GM19025 (cell line): ENCODE measurements around the gene ARHGEF17.

ENCODE experiments used
- ATAC-seq: cut with Tn5 transposase; IDR thresholded peaks from one replicate; pipeline ENCODE4 v1.9.1; 2021; ENCODE audit warnings: mild to moderate bottlenecking, low read depth, moderate library complexity; ENCODE audit not compliant: unreplicated experiment

Gene ARHGEF17

DNA sequence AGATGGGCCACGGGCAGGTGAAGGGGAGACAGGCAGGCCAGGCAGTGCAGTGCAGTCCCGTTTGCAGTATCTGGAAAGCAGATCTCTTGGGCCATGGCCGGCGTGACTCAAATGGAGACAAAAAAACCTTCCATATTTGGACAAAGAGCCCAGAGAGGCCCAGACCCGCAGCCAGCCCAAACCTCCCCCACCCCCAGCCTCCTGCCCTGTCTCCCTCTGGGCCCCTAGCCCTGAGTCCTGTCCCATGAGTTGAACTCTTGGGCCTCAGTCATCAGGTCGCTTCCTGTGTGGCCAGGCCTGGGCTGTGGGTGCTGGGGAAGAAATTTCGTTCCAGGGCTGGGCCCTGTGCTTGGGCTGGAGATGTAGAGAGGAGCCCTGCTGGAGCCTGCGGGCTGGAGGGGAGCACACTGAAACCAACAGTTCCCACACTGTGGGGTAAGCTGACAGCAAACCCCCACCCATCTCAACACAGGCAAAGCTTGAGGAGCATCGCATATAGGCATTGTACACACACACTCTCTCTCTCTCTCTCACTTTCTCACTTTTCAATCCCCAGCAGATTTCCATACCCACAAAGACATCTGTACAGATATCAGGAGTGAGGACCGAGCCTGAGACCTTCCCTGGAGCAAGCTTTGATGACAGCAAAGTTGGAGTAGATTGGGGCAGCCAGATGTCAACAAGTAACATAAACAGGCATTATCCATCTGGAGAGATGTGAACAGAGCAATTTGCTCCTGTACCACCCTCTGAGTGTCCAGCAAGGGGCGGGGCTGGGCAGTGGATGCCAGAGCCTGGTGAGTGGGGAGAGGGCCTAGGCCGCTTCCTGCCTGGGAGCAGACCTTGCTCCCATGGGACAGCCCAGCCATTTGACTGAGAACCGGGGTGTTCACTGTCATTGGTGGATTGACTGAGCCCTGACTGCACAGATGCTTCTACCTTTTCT, 17.2 kb downstream of the ARHGEF17 start:
- peak; percentile 65 for ATAC-seq

- ATAC-seq = no peak
Observed at GRCh38 chr11:73326929-73327811, 19.1 kb downstream of the ARHGEF17 start.

DNA sequence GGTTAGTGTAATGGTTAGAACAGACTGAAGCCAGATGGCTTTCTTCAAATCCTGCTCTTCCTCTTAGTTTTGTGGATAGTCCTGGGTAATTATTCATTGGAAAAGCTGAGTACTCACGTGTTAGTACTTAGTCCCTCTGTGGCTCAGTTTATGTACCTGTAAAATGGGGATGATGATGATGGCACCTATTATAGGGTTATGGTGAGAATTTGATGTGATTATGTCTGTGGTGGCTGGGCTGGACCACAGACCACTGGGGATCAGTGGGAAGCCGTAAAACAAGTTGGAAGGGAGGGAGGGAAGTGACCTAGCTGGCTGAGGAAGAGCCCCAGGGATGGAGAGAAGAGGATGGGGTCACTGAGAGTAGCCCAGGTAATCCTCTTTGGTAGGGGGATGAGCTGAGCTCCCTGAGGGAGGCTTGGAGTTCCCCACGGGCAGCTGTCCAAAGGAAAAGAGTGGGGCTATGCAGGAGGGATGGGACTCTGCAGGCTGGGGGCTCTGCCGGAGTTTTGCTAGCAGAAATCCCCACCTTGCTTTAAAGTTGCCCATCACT, 19.8 kb downstream of the ARHGEF17 start:
- ATAC-seq = no peak

DNA sequence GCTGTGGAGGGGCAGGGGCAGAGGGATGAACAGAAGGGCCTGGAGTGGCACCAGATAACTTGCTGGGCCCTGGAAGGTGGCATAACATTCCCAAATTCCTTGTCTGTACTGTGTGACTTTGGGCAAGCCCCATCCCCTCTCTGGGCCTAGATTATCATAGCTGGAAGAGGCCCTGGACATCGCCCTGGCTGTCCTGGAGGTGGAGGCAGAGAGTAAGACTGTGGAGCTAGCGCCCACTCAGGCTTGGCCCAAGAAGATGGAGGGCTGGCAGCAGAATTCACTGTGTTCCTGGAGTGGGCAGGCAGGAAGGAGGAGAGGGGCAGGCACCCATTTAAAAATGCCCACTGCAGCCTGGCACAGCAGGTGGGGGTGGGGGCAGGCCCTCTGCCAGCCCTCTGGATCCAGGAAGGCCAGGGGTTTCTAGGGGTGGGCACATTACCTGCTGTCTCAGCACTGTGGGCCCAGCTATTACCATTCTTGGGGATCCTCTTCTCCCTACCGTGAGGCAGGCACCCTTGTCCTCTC, 22.6 kb downstream of the ARHGEF17 start:
- ATAC-seq = no peak

GRCh38 chr11:73331138-73331916, 23.3 kb downstream of the ARHGEF17 start:
- ATAC-seq = no peak

DNA sequence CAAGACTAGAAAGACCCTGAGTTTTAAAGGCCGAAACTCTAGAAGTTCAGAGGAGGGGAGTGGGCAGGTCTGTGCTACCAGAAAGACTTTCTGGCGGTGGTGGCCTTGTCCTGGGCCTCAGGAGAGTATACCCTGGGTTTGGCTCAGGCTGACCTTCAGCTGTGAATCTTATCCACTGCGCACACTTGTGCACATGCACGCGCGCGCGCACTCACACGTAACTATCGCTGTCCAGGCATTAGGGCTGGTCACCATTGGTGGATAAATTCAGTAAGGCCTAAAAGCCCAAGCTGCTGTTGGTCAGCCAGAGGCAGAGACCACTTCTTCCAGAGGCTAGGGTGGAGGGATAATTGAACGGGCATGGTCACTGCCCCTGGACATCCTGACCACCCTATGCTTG, 25.1 kb downstream of the ARHGEF17 start:
- ATAC-seq = no peak

DNA sequence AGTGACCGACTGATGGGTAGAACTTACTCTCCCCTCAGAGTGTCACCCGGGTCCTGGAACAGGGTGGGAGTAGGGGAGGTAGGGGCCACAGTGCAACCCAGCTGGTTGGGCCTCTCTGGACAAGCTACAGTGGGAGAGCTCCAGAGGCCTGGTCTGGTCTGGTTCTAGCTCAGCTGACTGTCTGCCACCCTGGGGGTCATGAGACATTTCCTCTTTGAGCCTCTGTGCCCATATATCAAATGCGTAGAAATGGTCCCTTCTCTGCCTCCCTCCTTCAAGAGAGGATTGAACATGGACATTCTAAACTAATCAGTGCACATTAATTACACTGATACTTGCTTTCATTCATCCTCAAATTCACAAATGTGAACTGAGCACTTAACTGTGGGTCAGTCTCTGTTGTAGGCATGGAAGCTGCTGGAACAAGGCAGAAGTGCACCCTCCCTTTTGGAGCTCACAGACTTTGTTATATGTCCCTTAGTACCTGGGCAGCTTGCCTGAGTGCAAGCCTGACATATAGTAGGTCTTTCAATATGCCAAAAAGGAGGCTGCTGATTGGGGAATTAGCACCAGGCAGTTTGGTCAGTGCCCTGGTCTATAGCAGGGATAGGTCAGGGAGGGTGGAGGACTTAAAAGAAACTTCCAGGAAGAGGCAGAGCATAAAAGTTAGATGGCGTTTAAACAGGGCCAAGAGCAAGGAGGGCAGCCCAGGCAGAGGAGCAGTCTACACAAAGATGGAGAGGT, 25.7 kb downstream of the ARHGEF17 start:
- ATAC-seq = no peak

GRCh38 chr11:73334384-73335203, 26.5 kb downstream of the ARHGEF17 start:
- ATAC-seq = no peak

DNA sequence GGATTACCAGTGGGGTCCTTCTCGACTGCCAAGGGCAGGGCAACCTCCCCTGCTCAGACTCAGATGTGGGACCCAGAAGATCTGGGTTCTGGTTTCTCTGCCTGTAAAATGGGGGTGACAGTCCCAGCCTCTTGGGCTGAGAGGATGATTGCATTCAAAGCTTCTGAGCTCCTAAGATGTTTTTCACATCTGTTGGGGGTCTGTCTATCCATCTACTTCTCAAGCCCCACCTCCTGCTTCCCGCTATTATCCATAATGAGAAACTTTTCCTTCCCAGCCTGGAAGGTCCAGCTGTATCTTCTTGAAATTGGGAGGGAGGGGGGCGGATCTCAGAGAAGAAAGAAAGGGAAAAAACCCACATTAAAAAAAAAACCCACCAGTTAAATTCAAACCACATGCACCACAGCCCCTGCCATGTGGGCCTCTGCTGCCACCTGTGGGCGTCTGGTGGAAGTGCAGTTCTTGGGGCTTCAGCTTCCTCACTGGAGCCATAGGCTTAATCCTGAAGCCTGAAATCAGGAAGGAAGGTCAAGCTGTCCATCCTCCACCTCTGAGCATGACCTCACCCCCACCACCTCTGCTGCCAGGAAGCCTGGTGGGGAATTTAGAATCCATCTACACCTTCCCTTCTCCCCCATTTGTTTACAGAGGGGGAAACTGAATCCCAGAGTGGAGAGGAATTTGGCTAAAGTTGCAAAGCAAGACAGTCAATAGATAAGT, 27.3 kb downstream of the ARHGEF17 start:
- ATAC-seq = no peak

- ATAC-seq = no peak
Observed at GRCh38 chr11:73337846-73338245, 29.8 kb downstream of the ARHGEF17 start.

GRCh38 chr11:73338279-73338678, 30.2 kb downstream of the ARHGEF17 start:
- no peak for ATAC-seq

DNA sequence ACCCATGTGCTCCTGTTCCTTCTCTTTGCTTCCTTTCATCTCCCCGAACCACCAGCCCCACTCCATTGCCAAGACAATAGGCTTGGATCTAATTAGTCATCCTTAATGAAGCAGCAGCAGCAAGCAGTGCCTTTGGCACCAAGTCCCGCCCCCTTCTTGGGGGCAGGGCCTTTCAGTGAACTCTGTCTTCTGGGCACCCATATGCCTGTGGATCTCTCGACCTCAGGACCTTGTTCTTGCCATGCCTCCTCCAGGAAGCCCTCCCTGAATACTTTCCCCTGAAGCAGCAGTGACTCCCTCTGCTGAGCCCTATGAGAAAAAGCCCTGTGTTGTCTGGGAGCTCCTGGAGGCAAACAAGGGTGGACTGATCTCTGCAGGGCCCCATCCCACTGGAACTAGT, 32.1 kb downstream of the ARHGEF17 start:
- no peak for ATAC-seq

- no peak for ATAC-seq
Observed at GRCh38 chr11:73342633-73343032, 34.6 kb downstream of the ARHGEF17 start.

DNA sequence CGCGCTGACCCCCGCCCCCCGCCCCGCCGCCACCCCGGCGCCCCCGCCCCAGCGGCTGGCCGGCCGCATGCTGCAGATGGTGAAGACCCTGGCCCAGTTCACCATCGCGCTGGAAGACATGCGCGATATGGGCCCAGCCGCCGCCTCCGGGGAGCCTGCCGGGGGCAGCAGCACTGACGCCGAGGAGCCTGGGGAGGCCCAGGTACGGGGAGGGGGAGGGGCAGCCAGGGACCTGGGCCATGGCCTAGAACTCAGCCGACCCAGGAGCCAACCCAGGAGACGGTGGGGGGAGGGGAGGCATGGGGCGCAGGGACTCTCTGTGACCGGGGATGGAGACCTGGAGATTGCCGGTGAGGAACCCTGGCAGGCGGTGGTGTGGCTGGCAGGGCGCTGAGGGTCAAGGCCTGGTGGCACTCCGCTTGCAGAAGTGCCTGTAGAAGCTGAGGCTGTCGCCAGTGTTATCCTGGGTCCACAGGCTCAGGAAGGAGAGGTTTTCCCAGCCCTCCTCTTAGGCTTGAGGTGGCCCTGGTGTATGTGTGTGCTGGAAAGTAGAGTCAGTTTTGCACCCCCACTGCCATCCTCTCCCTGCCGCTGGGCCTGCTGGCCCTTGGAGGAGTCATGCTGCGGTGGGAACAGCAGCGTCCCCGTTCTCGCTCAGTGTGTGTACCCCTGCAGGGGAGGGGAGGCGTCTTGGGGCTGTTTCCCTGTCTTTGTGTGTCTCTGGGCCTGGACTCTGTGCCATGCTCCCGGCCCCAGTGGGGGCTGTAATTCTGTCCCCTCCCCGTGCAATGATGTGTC, 35.2 kb downstream of the ARHGEF17 start:
- no peak for ATAC-seq

- no peak for ATAC-seq
Observed at GRCh38 chr11:73344191-73344607, 36.1 kb downstream of the ARHGEF17 start.

GRCh38 chr11:73345481-73346160, 37.5 kb downstream of the ARHGEF17 start:
- ATAC-seq = no peak
